Amniotic stem cell (primary cell): ENCODE data around the gene TRIM54.

Experiments
- DNase-seq: peaks from one replicate; lab custom pipeline; 2025; lab: John Stamatoyannopoulos, UW

The TRIM54 gene

GRCh38 chr2:27281855-27282559 lies at the start of gene TRIM54:
Gene TRIM54, plus strand, starts transcription at chr2:27282429. Its CDS starts 303 bp downstream, at chr2:27282732.
- DNase-seq = no peak

- DNase-seq = no peak
Observed at GRCh38 chr2:27233341-27233740, 48.9 kb upstream of the TRIM54 start.

- DNase-seq = no peak
Observed at GRCh38 chr2:27236136-27236535, 46.1 kb upstream of the TRIM54 start.

- no peak for DNase-seq
Observed at GRCh38 chr2:27236626-27237025, 45.6 kb upstream of the TRIM54 start.

GRCh38 chr2:27237341-27237945 lies 44.8 kb upstream of the TRIM54 start:
- no peak for DNase-seq

GRCh38 chr2:27238976-27239375 lies 43.3 kb upstream of the TRIM54 start:
- no peak for DNase-seq

- no peak for DNase-seq
Observed at GRCh38 chr2:27240406-27240805, 41.8 kb upstream of the TRIM54 start.

- DNase-seq = no peak
Observed at GRCh38 chr2:27241761-27242613, 40.2 kb upstream of the TRIM54 start.

- DNase-seq = no peak
Observed at GRCh38 chr2:27242614-27242951, 39.6 kb upstream of the TRIM54 start.

- DNase-seq = no peak
Observed at GRCh38 chr2:27243391-27244130, 38.7 kb upstream of the TRIM54 start.

GRCh38 chr2:27245116-27245515 lies 37.1 kb upstream of the TRIM54 start:
- no peak for DNase-seq

- DNase-seq = no peak
Observed at GRCh38 chr2:27245626-27246025, 36.6 kb upstream of the TRIM54 start.

- no peak for DNase-seq
Observed at GRCh38 chr2:27247893-27248292, 34.3 kb upstream of the TRIM54 start.

- DNase-seq = no peak
Observed at GRCh38 chr2:27249159-27249890, 32.9 kb upstream of the TRIM54 start.

GRCh38 chr2:27249891-27250651 lies 32.2 kb upstream of the TRIM54 start:
- DNase-seq = no peak

- DNase-seq = no peak
Observed at GRCh38 chr2:27250652-27251379, 31.4 kb upstream of the TRIM54 start.

- no peak for DNase-seq
Observed at GRCh38 chr2:27251766-27252165, 30.5 kb upstream of the TRIM54 start.

- no peak for DNase-seq
Observed at GRCh38 chr2:27255187-27255586, 27.0 kb upstream of the TRIM54 start.

GRCh38 chr2:27255660-27256059 lies 26.6 kb upstream of the TRIM54 start:
- DNase-seq = peak; percentile 46

GRCh38 chr2:27256855-27257454 lies 25.3 kb upstream of the TRIM54 start:
- DNase-seq = no peak
